IMR-90 (cell line): ENCODE results near the gene HJURP. TPM values are rescaled to one million over a fixed set of nuclear protein-coding genes. Genes with fewer than 3 reads are reported as not detected.

Experiments
- ATAC-seq: fragments of 200-7000 bp; cut with Tn5 transposase; 2 replicates; pipeline ENCODE4 v1.9.1; 2020; ENCODE audit warnings: low read depth, mild to moderate bottlenecking, moderate library complexity
- BruUV-seq: library from RNA; stranded (reverse); fragments of 400-500 nt; replicated peaks from 2 replicates; lab custom pipeline; 2021; lab: Mats Ljungman, UMichigan
- CTCF ChIA-PET: fragments of 300-600 bp; formaldehyde crosslinking; extraction: SDS; loops from one replicate; lab custom pipeline; 2021; ENCODE audit warnings: antibody characterized with exemption; lab: Yijun Ruan, JAX
- POLR2A ChIA-PET: fragments of 300-600 bp; sonication (Branson Sonifier 250); formaldehyde crosslinking; loops from one replicate; lab custom pipeline; 2022; ENCODE audit warnings: antibody characterized with exemption; ENCODE audit not compliant: unreplicated experiment; lab: Charles Lee
- DNase-seq: peaks from one replicate; pipeline ENCODE4 v3.0.0; 2013
- H2AFZ ChIP-seq: replicated peaks from 2 replicates; pipeline ENCODE3; 2013; ENCODE audit warnings: low read length, mild to moderate bottlenecking; ENCODE audit not compliant: poor library complexity
- H2AK5ac ChIP-seq: 2 replicates; pipeline ENCODE4 v1.6.1; 2013; ENCODE audit warnings: low read depth, low read length, inconsistent platforms
- H2AK9ac ChIP-seq: replicated peaks from 2 replicates; pipeline ENCODE3; 2013; ENCODE audit warnings: mild to moderate bottlenecking, low read depth, low read length, moderate library complexity; ENCODE audit not compliant: poor library complexity
- H2BK120ac ChIP-seq: 2 replicates; pipeline ENCODE4 v1.6.1; 2013; ENCODE audit warnings: low read depth, low read length, inconsistent platforms
- H2BK15ac ChIP-seq: 3 replicates; pipeline ENCODE4 v1.6.1; 2013; ENCODE audit warnings: low read depth, low read length, inconsistent platforms
- H2BK20ac ChIP-seq: 2 replicates; pipeline ENCODE4 v1.6.1; 2013; ENCODE audit warnings: low read depth, mild to moderate bottlenecking, inconsistent platforms, low read length, moderate library complexity
- H2BK5ac ChIP-seq: 2 replicates; pipeline ENCODE4 v1.6.1; 2013; ENCODE audit warnings: mild to moderate bottlenecking, low read depth, low read length, inconsistent platforms; ENCODE audit not compliant: poor library complexity, severe bottlenecking
- H3K14ac ChIP-seq: replicated peaks from 2 replicates; pipeline ENCODE4 v1.6.1; 2013; ENCODE audit warnings: low read depth, low read length, inconsistent platforms
- H3K18ac ChIP-seq: 2 replicates; pipeline ENCODE4 v1.6.1; 2013; ENCODE audit warnings: low read depth, low read length, control low read depth
- H3K23ac ChIP-seq: 2 replicates; pipeline ENCODE4 v1.6.1; 2013; ENCODE audit warnings: low read depth, low read length, inconsistent platforms
- H3K27ac ChIP-seq: 2 replicates; pipeline ENCODE4 v1.5.1; 2013; ENCODE audit warnings: mild to moderate bottlenecking, control low read depth, low read length; ENCODE audit not compliant: insufficient read depth
- H3K27me3 ChIP-seq: 2 replicates; pipeline ENCODE4 v1.6.1; 2013; ENCODE audit warnings: low read length; ENCODE audit not compliant: control insufficient read depth, insufficient read depth
- H3K36me3 ChIP-seq: 2 replicates; pipeline ENCODE4 v1.6.1; 2013; ENCODE audit warnings: low read length, mixed read lengths; ENCODE audit not compliant: control insufficient read depth, insufficient read depth
- H3K4ac ChIP-seq: 2 replicates; pipeline ENCODE4 v1.6.1; 2013; ENCODE audit warnings: low read depth, low read length, inconsistent platforms
- H3K4me1 ChIP-seq: 2 replicates; pipeline ENCODE4 v1.6.1; 2013; ENCODE audit warnings: low read length, mixed read lengths; ENCODE audit not compliant: control insufficient read depth, insufficient read depth
- H3K4me2 ChIP-seq: 2 replicates; pipeline ENCODE4 v1.6.1; 2013; ENCODE audit warnings: low read depth, mild to moderate bottlenecking, control low read depth, low read length, moderate library complexity
- H3K4me3 ChIP-seq: 2 replicates; pipeline ENCODE4 v1.5.1; 2013; ENCODE audit warnings: low read depth, mild to moderate bottlenecking, control low read depth, low read length, moderate library complexity; ENCODE audit not compliant: insufficient read depth
- H3K56ac ChIP-seq: 2 replicates; pipeline ENCODE4 v1.6.1; 2013; ENCODE audit warnings: low read length, inconsistent platforms; ENCODE audit not compliant: insufficient read depth; ENCODE audit errors: extremely low read depth
- H3K79me1 ChIP-seq, 2 experiments: 2 replicates each; pipeline ENCODE4 v1.6.1; 2013; ENCODE audit warnings: low read length in 2 of 2, inconsistent platforms in 1 of 2, low read depth in 1 of 2
- H3K9ac ChIP-seq: 2 replicates; pipeline ENCODE4 v1.6.1; 2013; ENCODE audit warnings: low read depth, low read length, control low read depth
- H3K9me1 ChIP-seq: 2 replicates; pipeline ENCODE4 v1.6.1; 2013; ENCODE audit warnings: low read length, inconsistent platforms; ENCODE audit not compliant: insufficient read depth
- H3K9me3 ChIP-seq: 2 replicates; pipeline ENCODE4 v1.6.1; 2013; ENCODE audit warnings: low read length; ENCODE audit not compliant: control insufficient read depth, insufficient read depth
- H4K20me1 ChIP-seq: 2 replicates; pipeline ENCODE4 v1.6.1; 2013; ENCODE audit warnings: low read length, inconsistent platforms; ENCODE audit not compliant: insufficient read depth
- H4K5ac ChIP-seq: 2 replicates; pipeline ENCODE4 v1.6.1; 2013; ENCODE audit warnings: mild to moderate bottlenecking, low read depth, low read length, control low read depth
- H4K8ac ChIP-seq, 2 experiments: 2 replicates each; pipeline ENCODE4 v1.6.1; 2013; ENCODE audit warnings: low read depth in 2 of 2, low read length in 2 of 2, control low read depth in 1 of 2, inconsistent platforms in 1 of 2
- H4K91ac ChIP-seq: 2 replicates; pipeline ENCODE4 v1.6.1; 2013; ENCODE audit warnings: low read depth, low read length, inconsistent platforms; ENCODE audit not compliant: insufficient read depth
- BHLHE40 ChIP-seq: fragments of 150-350 bp; IDR thresholded peaks from 2 replicates; pipeline ENCODE4 v1.6.1; 2016; ENCODE audit warnings: mild to moderate bottlenecking, low read depth, low read length
- CEBPB ChIP-seq: IDR thresholded peaks from 2 replicates; pipeline ENCODE4 v1.6.1; 2012; ENCODE audit warnings: low read depth, low read length, improper control_type of control experiment
- CHD1 ChIP-seq: IDR thresholded peaks from 2 replicates; pipeline ENCODE4 v1.6.1; 2012; ENCODE audit warnings: low read depth, low read length, improper control_type of control experiment
- CTCF ChIP-seq: conservative IDR thresholded peaks from 2 replicates; pipeline ENCODE4 v1.5.1; 2012; ENCODE audit warnings: mild to moderate bottlenecking, low read depth, low read length, improper control_type of control experiment
- ELK1 ChIP-seq: fragments of 150-350 bp; IDR thresholded peaks from 2 replicates; pipeline ENCODE4 v1.6.1; 2016; ENCODE audit warnings: low read depth, mild to moderate bottlenecking, low read length, moderate library complexity, borderline replicate concordance
- FOS ChIP-seq: fragments of 150-350 bp; IDR thresholded peaks from 2 replicates; pipeline ENCODE4 v1.6.1; 2016; ENCODE audit warnings: low read depth, low read length
- MAFK ChIP-seq: IDR thresholded peaks from 2 replicates; pipeline ENCODE4 v1.6.1; 2012; ENCODE audit warnings: low read depth, low read length, improper control_type of control experiment
- MAZ ChIP-seq: IDR thresholded peaks from 2 replicates; pipeline ENCODE4 v1.6.1; 2012; ENCODE audit warnings: low read depth, mild to moderate bottlenecking, low read length, improper control_type of control experiment, moderate library complexity, borderline replicate concordance
- MXI1 ChIP-seq: IDR thresholded peaks from 2 replicates; pipeline ENCODE4 v1.6.1; 2012; ENCODE audit warnings: low read depth, mild to moderate bottlenecking, low read length, moderate library complexity, borderline replicate concordance
- NFE2L2 ChIP-seq: fragments of 150-350 bp; IDR thresholded peaks from 2 replicates; pipeline ENCODE4 v1.6.1; 2016; ENCODE audit warnings: low read depth, mild to moderate bottlenecking, low read length
- POLR2A ChIP-seq: IDR thresholded peaks from 2 replicates; pipeline ENCODE4 v1.6.1; 2012; ENCODE audit warnings: mild to moderate bottlenecking, low read depth, low read length
- RAD21 ChIP-seq: IDR thresholded peaks from 2 replicates; pipeline ENCODE4 v1.6.1; 2012; ENCODE audit warnings: low read length, improper control_type of control experiment
- RCOR1 ChIP-seq: IDR thresholded peaks from 2 replicates; pipeline ENCODE4 v1.6.1; 2012; ENCODE audit warnings: mild to moderate bottlenecking, low read length, improper control_type of control experiment; ENCODE audit not compliant: insufficient replicate concordance
- RFX5 ChIP-seq: IDR thresholded peaks from 2 replicates; pipeline ENCODE4 v1.8.0; 2012; ENCODE audit warnings: low read depth, mild to moderate bottlenecking, low read length, moderate library complexity
- SMC3 ChIP-seq: fragments of 150-350 bp; IDR thresholded peaks from 2 replicates; pipeline ENCODE4 v1.6.1; 2016; ENCODE audit warnings: low read depth, mild to moderate bottlenecking, antibody characterized with exemption, low read length, moderate library complexity
- USF2 ChIP-seq: fragments of 150-350 bp; IDR thresholded peaks from 2 replicates; pipeline ENCODE4 v1.6.1; 2017; ENCODE audit warnings: mild to moderate bottlenecking, antibody characterized with exemption, low read length, low read depth
- WGBS, 2 experiments: methylation state at CpG; one replicate each; pipeline versions ENCODE4 v1.1.5 to v1.1.7; 2013; ENCODE audit warnings: missing lambda C conversion rate in 2 of 2; ENCODE audit not compliant: insufficient read length in 1 of 2; ENCODE audit errors: extremely low coverage in 2 of 2; 5-methylcytosine and 5-hydroxymethylcytosine counted together
- dilution Hi-C: fragments of 300-500 bp; cut with HindIII; formaldehyde crosslinking; loops from one replicate; pipeline ENCODE4 v1.14.3; 2018; ENCODE audit warnings: low sequenced_read_pairs; ENCODE audit not compliant: unreplicated experiment
- in situ Hi-C: fragments of 300-500 bp; cut with MboI; formaldehyde crosslinking; loops from 3 replicates; pipeline ENCODE4 v1.14.3; 2019; ENCODE audit warnings: low sequenced_read_pairs, inconsistent platforms, mixed read lengths
- intact Hi-C: fragments of 100-400 bp; cut with micrococcal nuclease; formaldehyde crosslinking; loops from 2 replicates; pipeline ENCODE4 v1.10.0; 2022
- polyA plus RNA-seq, 3 experiments: library from polyadenylated mRNA; depleted of rRNA; stranded (reverse); fragments of >200 nt; gene quantifications; 2 replicates each; pipeline ENCODE4 v1.2.3, GENCODE V29; 2012; ENCODE audit warnings: low replicate concordance in 1 of 3
- total RNA-seq: library from RNA; depleted of rRNA; stranded (reverse); fragments of >200 nt; gene quantifications from 2 replicates; pipeline ENCODE4 v1.2.3, GENCODE V29; 2012

The HJURP gene
- total and polyA plus RNA-seq, 2 of the 4 experiments (the other 2 are of a cell fraction) = 22.6 to 26.5 TPM

DNA sequence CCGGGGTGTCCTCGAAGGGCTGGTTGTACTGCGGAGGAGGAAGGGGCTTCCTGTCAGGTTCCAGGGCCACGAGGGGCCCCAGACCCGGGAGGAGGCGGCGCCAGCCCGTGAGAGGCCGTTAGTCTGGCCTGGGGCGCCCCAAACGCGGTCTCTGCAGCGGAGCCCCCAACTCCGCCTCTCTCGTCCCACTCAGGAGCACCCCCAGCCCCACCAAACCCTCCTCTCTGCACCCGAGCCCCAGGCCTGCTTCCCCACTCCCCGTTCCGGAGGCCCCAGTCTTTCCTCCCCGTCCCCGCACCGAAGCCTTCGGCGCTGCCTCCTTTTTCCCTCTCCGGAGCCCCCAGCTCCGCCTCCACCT is 473 bp downstream of the HJURP start:
- in situ Hi-C loops (no loop called here), dilution Hi-C loops (no loop called here), intact Hi-C loops (loop anchor here (10.0 kb wide), 2 partner anchors 289 to 691 kb away; partner anchors contain the start of gene USP40)
- ATAC-seq (no peak; the same call in 1 of the 2 replicates), DNase-seq (no peak)
- peak overlapping the region; percentile 15 to 33; a peak in 2 of 4 replicates for H4K8ac ChIP-seq
- H3K27ac ChIP-seq = peak overlapping the region; percentile 60
- H3K56ac ChIP-seq = 0 out of 2 replicates have a peak overlapping the region, but pooled peaks have one; percentile 49
- H2BK120ac ChIP-seq = no peak overlapping the region
- no peak overlapping the region for H3K14ac ChIP-seq
- H2BK20ac ChIP-seq = no peak overlapping the region
- peak overlapping the region; percentile 86 for H3K9ac ChIP-seq
- POLR2A ChIA-PET = no interaction called here
- H2BK15ac ChIP-seq = no peak overlapping the region
- H4K20me1 ChIP-seq = no peaks in the 10 kb centered on the region; the same call in 1 of the 2 replicates
- peaks cover 10% of the 10 kb centered on the region; the same call in 1 of the 2 replicates for H3K9me1 ChIP-seq
- BruUV-seq = no TSS peak
- H2BK5ac ChIP-seq = peak overlapping the region; percentile 56
- H3K4me1 ChIP-seq = peaks cover 13% of the 10 kb centered on the region
- H3K23ac ChIP-seq = peak overlapping the region; percentile 84; the same call in 1 of the 2 replicates
- peak overlapping the region; percentile 100 for H3K4me2 ChIP-seq
- H4K5ac ChIP-seq = peak overlapping the region; percentile 13; the same call in 1 of the 2 replicates
- TF ChIP-seq CTCF (no peak), CEBPB (no peak), NFE2L2 (no peak), SMC3 (no peak), FOS (no peak), BHLHE40 (no peak), USF2 (no peak), ELK1 (no peak), RFX5 (no peak), MXI1 (no peak), MAZ (no peak), MAFK (no peak), POLR2A (no peak), RAD21 (no peak), RCOR1 (no peak), CHD1 (no peak)
- 0% methylated on average over 8 of the region's 25 CpGs; no CpG with 5 or more reads in 1 of the 2 experiments for WGBS, 2 experiments
- H3K9me3 ChIP-seq = no peaks in the 10 kb centered on the region
- CTCF ChIA-PET = no interaction called here
- H2AK5ac ChIP-seq = no peak overlapping the region
- peak overlapping the region; percentile 90 for H3K4me3 ChIP-seq
- H3K79me1 ChIP-seq = peaks cover 20 to 36% of the 10 kb centered on the region in 2 experiments
- peak overlapping the region; percentile 92 for H2AK9ac ChIP-seq
- no peak overlapping the region for H4K91ac ChIP-seq
- H3K18ac ChIP-seq = no peak overlapping the region
- H3K36me3 ChIP-seq = peaks cover 5% of the 10 kb centered on the region
- H3K4ac ChIP-seq = peak overlapping the region; percentile 41
- no peaks in the 10 kb centered on the region for H3K27me3 ChIP-seq
- peak overlapping the region; percentile 92 for H2AFZ ChIP-seq
